Fibroblast of skin of back (primary cell): ENCODE data around the gene LPCAT3.

Experiments
- DNase-seq: peaks from one replicate; pipeline ENCODE4 v3.0.0-alpha.2; 2013

Gene LPCAT3

GRCh38 chr12:6996040-6996441 is 22.2 kb downstream of the LPCAT3 start:
- DNase-seq: peak; percentile 27

- no peak for DNase-seq
Observed at GRCh38 chr12:6987956-6988553, 30.2 kb downstream of the LPCAT3 start.

- no peak for DNase-seq
Observed at GRCh38 chr12:6982532-6982931, 35.7 kb downstream of the LPCAT3 start.

- no peak for DNase-seq
Observed at GRCh38 chr12:6981152-6982052, 36.9 kb downstream of the LPCAT3 start.

GRCh38 chr12:6980740-6981139 is 37.5 kb downstream of the LPCAT3 start:
- no peak for DNase-seq

- DNase-seq: no peak
Observed at GRCh38 chr12:6980075-6980474, 38.2 kb downstream of the LPCAT3 start.

- no peak for DNase-seq
Observed at GRCh38 chr12:6979453-6979852, 38.8 kb downstream of the LPCAT3 start.

GRCh38 chr12:6979021-6979420 is 39.3 kb downstream of the LPCAT3 start:
- no peak for DNase-seq

GRCh38 chr12:6978611-6979011 is 39.7 kb downstream of the LPCAT3 start:
- DNase-seq: no peak

- DNase-seq: no peak
Observed at GRCh38 chr12:6978188-6978587, 40.1 kb downstream of the LPCAT3 start.

GRCh38 chr12:6977653-6978052 is 40.6 kb downstream of the LPCAT3 start:
- DNase-seq: no peak

- DNase-seq: no peak
Observed at GRCh38 chr12:6975297-6976032, 42.8 kb downstream of the LPCAT3 start.

GRCh38 chr12:6974180-6974579 is 44.1 kb downstream of the LPCAT3 start:
- DNase-seq: no peak

GRCh38 chr12:6970096-6970527 is 48.2 kb downstream of the LPCAT3 start:
- no peak for DNase-seq

GRCh38 chr12:6968426-6968825 is 49.9 kb downstream of the LPCAT3 start:
- no peak for DNase-seq

- no peak for DNase-seq
Observed at GRCh38 chr12:6967651-6968100, 50.6 kb downstream of the LPCAT3 start.

- no peak for DNase-seq
Observed at GRCh38 chr12:6966351-6966750, 51.9 kb downstream of the LPCAT3 start.

- no peak for DNase-seq
Observed at GRCh38 chr12:6965714-6966113, 52.6 kb downstream of the LPCAT3 start.

- DNase-seq: peak; percentile 79
Observed at GRCh38 chr12:6965026-6965661, 53.1 kb downstream of the LPCAT3 start.

GRCh38 chr12:6964605-6965025 is 53.7 kb downstream of the LPCAT3 start:
- no peak for DNase-seq

GRCh38 chr12:6963791-6964413 is 54.4 kb downstream of the LPCAT3 start:
- DNase-seq: no peak
